Amniotic epithelial cell (primary cell): Measurements from ENCODE around the gene HINFP.
"Not testable (repeated sequence)": the region's sequence is repeated elsewhere in the genome, so short reads cannot be mapped to it uniquely, and the experiment has no call there.

Experiments used
- DNase-seq: peaks from one replicate; pipeline ENCODE4 v3.0.0-alpha.2; 2010; ENCODE audit warnings: low read depth

The HINFP gene

GRCh38 chr11:119117004-119117706 lies 4.2 kb upstream of the HINFP start:
- no peak for DNase-seq

- DNase-seq: no peak
Observed at GRCh38 chr11:119118227-119118626, 3.2 kb upstream of the HINFP start.

GRCh38 chr11:119118946-119119345 lies 2.4 kb upstream of the HINFP start:
- DNase-seq: no peak

GRCh38 chr11:119120639-119121007 lies 757 bp upstream of the HINFP start:
- DNase-seq: peak; percentile 31

- DNase-seq: no peak
Observed at GRCh38 chr11:119121811-119122124, 388 bp downstream of the HINFP start.

GRCh38 chr11:119125821-119126220 lies 4.4 kb downstream of the HINFP start:
- DNase-seq: no peak

GRCh38 chr11:119126675-119127268 lies 5.4 kb downstream of the HINFP start:
- DNase-seq: peak; percentile 37

GRCh38 chr11:119130662-119131061 lies 9.3 kb downstream of the HINFP start:
- DNase-seq: peak; percentile 83

GRCh38 chr11:119134389-119134978 lies 13.1 kb downstream of the HINFP start:
- DNase-seq: peak; percentile 12

- DNase-seq: not testable (repeated sequence)
Observed at GRCh38 chr11:119139276-119139675, 17.9 kb downstream of the HINFP start.

- peak; percentile 71 for DNase-seq
Observed at GRCh38 chr11:119144825-119145486, 23.6 kb downstream of the HINFP start.

GRCh38 chr11:119145551-119145950 lies 24.2 kb downstream of the HINFP start:
- DNase-seq: no peak

- DNase-seq: no peak
Observed at GRCh38 chr11:119147604-119148333, 26.4 kb downstream of the HINFP start.

- no peak for DNase-seq
Observed at GRCh38 chr11:119148720-119149017, 27.3 kb downstream of the HINFP start.

- no peak for DNase-seq
Observed at GRCh38 chr11:119149018-119149785, 27.8 kb downstream of the HINFP start, which contains the start of gene ABCG4. TSS of gene ABCG4 (plus strand) at chr11:119149052. CDS start at chr11:119149966, 914 bp downstream.

- no peak for DNase-seq
Observed at GRCh38 chr11:119149786-119150275, 28.5 kb downstream of the HINFP start.

- DNase-seq: no peak
Observed at GRCh38 chr11:119152043-119152442, 30.7 kb downstream of the HINFP start.

GRCh38 chr11:119152604-119153003 lies 31.2 kb downstream of the HINFP start:
- DNase-seq: no peak

GRCh38 chr11:119153049-119153818 lies 31.9 kb downstream of the HINFP start:
- no peak for DNase-seq

GRCh38 chr11:119154178-119154577 lies 32.8 kb downstream of the HINFP start:
- no peak for DNase-seq
